GM18499 (cell line): Measurements from ENCODE around the gene SDHAF1.

Experiments used
- ATAC-seq: cut with Tn5 transposase; IDR thresholded peaks from one replicate; pipeline ENCODE4 v1.9.1; 2021; ENCODE audit warnings: moderate number of reproducible peaks; ENCODE audit not compliant: insufficient read depth, unreplicated experiment

Gene SDHAF1

DNA sequence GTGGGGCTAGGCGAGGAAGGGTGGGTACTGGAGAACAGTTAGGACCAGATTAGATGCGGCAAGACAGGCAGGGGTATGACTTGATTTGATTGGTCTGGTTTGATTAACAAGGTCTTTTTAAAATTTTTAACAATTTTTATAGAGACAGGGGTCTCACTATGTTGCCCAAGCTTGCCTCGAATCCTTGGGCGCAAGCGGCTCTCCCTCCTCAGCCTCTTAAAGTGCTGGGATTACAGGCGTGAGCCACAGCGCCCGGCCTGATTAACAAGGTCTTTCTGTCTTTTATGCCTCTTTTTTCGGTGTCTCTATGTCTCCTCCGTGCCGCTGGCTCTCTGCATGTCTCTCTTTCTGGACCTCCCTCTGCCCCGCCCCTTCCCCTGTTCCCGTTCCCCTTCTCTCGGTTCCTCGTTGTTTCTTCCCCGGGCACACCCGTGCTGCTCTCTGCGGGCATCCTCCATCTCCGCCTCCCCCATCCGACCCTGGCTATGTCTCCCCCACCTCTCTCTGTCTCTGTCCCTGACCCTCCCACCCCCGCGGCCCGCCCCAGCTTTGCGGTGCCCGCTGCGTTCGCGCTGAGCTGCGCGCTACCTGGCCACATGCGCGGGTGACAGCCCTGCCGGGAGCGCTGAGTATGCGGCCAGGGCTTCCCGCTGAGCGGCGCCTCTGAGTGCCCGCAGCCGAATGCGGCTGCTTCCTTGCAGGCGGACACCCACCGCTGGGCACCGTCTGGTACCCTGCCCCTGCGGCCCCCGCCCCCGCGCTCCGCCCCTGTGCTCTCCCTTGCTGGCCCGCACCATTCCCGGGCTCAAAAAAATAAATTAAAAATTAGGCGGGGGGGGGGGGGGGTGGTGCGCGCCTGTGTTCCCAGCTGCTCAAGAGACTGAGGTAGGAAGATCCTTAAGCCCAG lies 8.1 kb upstream of the SDHAF1 start:
- ATAC-seq: no peak

DNA sequence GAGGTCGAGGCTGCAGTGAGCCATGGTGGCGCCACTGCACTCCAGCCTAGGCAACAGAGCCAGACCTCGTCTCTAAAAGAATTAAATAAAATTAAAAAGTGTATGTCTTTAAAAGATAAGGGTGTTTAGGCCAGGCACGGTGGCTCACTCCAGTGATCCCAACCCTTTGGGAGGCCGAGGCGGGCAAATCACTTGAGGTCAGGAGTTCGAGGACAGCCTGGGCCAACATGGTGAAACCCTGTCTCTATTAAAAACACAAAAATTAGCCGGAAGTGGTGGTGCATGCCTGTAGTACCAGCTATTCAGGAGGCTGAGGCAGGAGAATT lies 7.5 kb upstream of the SDHAF1 start:
- ATAC-seq: no peak

DNA sequence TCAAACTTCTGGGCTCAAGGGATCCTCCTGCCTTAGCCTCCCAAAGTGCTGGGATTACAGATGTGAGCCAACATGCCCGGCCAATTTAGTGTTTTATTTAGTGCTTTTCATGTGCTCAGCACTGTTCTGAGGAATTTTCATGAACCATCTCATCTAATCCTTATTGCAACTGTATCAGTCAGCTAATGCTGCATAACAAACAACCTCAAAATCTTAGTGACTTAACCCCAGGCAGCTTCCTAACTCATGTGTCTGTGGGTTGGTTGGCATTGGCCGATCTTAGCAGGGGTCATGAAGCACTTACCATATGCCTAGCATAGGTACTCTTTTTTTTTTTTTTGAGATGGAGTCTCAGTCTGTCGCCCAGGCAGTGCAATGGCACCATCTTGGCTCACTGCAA lies 6.2 kb upstream of the SDHAF1 start:
- no peak for ATAC-seq

DNA sequence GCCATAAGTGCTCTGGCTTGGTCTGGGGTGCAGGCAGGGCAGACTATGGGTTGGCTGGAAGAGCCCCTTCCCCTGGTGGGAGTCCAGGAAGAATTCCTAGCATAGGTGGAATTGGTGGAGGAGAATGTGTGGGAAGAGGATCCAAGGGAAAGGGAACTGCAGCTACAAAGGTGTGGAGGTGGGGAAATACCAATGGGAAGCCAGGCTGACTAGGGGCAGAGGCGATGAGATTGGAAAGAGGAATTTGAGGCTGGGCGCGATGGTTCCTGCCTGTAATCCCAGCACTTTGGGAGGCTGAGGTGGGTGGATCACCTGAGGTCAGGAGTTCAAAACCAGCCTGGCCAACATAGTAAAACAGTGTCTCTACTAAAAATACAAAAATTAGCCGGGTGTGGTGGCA lies 4.8 kb upstream of the SDHAF1 start:
- ATAC-seq: no peak

DNA sequence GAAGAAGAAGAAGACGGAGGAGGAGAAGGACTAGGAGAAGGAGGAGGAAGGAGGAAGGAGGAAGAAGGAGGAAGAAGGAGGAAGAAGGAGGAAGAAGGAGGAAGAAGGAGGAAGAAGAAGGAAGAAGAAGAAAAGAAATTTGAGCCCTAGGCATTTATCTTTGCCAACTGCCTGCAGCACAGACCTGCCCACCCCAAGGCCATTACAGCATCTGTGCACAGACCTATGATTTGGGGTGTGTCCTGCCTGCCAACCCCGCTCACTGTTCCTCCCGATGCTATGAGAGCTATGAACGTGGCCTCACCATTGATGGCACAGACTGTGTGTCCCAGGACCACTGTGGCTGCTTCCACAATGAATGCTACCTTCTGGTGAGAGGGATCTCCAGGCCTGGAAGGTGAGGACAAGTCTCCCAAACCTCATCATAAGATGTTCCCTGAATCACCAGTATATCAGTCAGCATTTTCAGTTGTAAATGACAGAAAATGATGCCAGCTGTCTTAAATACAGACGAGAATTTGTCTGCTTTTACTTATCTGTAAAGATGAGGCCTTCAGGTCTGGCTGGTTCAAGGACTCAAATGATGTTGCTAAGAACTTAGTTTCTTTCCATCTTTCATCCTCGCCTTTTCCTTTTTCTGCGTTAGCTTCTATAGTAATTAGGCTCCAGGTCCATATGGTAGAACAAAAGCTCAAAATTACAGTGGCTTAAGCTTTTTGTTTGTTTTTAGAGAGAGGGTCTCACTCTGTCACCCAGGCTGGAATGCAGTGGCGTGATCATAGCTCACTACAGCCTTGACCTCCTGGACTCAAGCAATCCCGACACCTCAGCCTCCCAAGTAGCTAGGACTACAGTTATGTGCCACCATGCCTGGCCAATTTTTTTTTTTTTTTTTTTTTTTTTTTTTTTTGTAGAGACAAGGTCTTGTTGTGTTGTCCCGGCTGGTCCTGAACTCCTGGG lies 3.9 kb upstream of the SDHAF1 start:
- ATAC-seq: no peak

DNA sequence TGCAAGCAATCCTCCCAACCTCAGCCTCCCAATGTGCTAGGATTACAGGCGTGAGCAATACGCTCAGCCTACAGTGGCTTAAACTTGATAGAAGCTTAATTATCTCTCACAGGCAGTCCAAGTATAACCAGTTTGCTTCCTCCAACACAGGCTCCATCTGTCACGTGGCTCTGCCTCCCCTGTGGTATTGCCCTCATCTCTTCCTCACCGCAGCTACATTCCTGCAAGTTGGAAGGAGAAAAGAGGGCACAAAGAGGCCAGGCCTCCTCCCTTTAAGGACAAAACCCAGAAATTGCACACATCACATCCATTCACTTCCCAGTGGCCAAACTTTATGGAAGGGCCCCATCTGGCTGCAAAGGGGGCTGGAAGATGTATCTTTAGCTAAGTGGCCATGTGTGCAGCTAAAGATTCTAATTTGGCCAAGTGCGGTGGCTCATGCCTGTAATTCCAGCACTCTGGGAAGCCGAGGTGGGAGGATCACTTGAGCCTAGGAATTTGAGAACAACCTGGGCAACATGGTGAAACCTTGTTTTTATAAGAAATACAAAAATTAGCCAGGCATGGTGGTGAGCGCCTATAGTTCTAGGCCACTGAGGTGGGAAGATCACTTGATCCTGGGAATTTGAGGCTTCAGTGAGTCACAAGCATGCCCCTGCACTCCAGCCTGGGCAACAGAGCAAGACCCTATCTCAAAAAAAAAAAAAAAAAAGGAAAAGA lies 3.1 kb upstream of the SDHAF1 start:
- ATAC-seq: no peak

DNA sequence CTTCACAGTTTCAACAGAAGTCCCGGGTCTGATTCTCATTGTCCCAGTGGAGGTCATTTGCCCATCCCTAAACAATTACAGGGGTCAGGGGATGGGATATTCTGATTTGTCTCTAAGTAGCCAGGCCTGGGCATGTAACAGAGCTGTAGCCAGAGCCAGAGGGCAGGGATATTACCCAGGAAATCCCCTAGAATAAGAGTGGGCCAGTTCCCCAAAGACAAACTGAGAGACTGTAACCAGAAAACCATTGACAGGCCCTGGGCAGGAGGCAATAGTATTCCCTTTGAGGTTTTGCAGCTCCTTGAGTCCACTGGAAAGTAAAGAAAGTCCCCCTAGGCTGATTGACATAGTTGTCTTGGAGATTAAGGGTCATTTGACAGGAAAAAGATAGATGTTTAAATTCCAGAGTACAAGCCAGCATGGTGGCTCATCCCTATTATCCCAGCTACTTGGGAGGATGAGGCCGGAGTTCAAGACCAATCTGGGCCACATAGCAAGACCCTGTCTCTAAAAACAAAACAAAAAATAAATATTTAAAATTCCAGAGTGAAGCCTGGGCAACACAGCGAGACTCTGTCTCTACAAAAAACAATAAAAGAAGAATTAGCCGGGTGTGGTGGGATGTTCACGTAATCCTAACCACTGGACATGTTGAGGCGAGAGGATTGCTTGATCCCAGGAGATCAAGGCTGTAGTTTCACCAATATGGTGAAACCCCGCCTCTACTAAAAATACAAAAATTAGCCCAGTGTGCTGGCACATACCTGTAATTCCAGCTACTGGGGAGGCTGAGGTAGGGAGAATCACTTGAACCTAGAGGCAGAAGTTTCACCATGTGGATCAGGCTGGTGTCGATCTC lies 1.9 kb upstream of the SDHAF1 start:
- no peak for ATAC-seq

DNA sequence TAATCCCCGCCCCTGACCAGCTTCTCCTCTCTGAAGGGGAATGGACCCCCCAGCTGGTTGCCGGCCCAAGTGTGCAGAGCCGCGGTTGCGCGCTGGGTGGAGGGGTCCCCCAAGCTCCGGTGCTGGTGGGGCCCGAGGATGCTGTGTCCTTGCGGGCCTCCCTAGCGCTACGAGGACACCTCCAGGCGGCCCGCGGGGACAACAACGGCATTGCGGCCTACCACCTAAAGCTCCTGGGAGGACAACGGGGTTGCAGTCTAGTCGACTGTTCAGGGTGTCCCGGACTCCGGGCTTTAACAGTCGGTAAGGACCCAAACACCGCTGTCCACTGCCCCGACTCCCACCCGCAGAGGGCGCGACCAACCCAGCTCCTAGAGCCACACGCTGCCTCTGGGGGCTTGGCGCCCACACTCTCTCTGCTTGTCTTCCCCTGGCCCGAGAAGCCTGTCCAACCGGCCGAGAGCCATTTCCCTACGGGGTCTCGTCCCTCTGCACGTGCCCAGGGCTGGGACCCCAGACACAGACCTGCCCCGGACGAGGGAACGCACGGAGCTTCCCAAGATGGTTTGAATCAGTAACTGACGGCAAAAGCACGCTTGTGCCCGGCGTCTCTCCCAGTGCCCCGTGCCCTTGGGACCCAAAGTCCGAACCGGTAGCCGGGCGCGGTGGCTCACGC lies 927 bp upstream of the SDHAF1 start:
- ATAC-seq: no peak

DNA sequence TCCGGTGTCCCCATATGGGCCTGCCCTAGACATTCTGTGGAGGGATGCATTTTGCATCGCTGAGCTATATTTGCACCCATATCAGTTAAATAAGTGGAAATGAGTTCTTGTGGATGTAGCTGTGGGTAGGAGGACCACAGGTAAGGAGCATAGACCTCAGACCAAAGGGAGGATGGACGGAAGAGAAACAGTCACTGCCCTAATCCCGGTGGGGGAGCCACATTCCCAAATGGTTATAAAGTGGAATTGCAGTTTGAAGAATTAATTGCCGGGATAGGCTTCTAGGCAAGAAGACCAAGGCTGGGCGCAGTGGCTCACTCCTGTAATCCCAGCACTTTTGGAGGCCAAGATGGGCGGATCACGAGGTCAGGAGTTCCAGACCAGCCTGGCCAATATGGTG lies 1.8 kb downstream of the SDHAF1 start:
- ATAC-seq: no peak

DNA sequence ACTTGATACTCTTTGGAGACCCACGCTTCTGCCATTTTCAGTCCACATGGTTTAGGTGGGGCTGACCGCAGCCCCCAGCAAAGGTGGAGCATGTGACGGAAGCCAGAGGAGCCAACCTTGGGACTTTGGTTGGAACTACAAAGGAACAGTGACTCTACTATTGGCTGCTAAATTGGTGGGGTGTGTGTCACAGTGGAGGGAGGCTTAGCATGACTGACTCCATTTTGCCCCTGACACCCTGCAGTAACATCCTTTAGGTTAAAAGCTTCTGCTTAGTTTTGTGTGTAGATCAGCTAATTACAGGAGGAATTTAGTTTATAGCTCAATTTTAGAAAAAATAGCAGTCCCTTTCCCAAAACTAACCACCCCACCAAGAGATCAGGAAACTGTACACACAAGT lies 6.6 kb downstream of the SDHAF1 start:
- ATAC-seq: no peak

DNA sequence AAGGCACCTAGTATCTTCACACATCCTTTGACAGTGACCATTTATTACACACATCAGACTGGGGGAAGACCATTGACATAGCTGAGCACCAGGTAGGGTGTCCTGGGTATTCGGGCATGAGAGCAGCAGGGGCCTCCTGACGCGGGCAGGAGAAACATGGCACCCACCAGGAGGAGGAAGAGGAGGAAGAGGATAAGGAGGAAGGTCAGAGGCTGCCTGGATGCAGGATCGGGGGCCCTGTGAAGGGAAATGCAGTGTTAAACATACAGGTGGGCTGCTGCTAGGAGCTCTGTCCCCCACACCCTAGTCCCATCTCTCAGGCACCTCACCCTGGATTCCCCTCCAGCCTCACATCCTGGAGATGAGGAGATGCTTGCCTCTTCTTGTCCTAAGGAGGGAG lies 8.3 kb downstream of the SDHAF1 start:
- ATAC-seq: no peak

DNA sequence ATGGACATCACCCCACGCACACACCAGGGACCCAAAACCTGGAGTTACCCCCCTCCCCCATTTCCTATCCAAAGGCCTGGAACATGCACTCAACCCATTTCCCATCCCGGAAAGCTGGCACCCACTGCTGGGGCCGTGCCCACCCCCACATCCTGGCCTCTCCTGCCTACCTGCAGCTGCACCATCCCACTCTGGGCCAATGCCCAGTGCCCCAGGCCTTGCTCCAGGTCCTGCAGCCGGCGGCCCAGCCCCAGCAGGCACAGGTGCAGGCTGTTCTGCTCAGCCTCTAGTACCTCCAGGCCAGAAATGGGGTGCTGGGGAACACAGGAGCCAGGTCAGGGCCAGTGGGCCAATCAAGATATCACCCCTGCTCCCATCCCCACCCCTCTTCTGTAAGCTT lies 12.0 kb downstream of the SDHAF1 start:
- no peak for ATAC-seq

DNA sequence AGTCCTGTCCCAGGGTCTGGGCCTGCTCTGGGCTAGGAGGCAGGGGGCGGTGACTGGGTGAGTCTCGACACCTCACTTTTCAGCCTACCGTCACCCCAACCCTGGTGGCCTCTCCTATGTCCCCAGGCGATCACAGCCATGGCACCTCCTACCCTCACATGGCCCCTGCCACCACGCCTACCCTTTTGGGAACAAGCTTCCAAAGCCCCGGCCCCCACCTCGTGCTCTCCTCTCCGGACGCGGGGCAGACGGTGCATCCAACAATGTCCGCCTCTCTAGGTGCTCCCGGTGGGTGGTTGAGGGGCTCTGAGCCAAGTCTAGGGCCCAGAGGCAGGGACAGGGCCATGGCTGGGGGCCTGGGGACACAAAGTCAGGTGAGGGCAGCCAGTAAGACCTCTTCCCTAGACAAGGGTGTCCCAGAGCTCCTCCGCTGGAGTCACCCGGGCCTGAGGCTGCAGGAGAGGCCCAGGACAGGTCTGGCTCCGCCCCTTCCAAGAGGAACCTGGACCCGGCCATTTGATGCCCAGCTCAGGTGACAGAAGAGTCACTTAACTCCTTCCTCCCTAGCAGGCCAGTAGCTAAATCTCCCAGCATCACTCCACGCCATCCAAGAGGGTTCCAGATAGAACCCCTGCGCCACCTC lies 13.5 kb downstream of the SDHAF1 start, which contains the start of gene SYNE4:
TSS of gene SYNE4 (minus strand) at position 478 of the 643 bp plus-strand sequence. CDS start at position 346, 132 bp downstream.
- no peak for ATAC-seq

DNA sequence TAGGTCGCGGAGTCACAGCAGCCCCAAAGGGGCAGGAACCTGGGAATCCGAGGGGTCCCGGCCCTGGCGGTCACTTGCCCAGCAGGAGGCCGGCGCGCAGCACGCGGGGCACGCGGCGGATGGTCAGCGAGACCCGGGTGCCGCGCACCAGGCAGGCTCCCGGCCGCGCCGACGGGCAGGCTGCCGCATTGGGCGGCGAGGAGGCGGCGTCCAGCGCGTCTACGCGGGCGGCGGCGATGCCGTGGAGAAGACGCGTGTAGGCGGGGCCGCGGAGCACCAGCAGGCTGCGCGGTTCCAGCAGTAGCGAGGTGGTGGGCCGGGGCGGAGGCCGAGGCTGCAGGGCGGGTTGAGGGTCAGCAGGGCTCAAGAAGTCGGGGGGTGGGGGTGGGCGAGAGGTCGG lies 14.2 kb downstream of the SDHAF1 start:
- no peak for ATAC-seq

DNA sequence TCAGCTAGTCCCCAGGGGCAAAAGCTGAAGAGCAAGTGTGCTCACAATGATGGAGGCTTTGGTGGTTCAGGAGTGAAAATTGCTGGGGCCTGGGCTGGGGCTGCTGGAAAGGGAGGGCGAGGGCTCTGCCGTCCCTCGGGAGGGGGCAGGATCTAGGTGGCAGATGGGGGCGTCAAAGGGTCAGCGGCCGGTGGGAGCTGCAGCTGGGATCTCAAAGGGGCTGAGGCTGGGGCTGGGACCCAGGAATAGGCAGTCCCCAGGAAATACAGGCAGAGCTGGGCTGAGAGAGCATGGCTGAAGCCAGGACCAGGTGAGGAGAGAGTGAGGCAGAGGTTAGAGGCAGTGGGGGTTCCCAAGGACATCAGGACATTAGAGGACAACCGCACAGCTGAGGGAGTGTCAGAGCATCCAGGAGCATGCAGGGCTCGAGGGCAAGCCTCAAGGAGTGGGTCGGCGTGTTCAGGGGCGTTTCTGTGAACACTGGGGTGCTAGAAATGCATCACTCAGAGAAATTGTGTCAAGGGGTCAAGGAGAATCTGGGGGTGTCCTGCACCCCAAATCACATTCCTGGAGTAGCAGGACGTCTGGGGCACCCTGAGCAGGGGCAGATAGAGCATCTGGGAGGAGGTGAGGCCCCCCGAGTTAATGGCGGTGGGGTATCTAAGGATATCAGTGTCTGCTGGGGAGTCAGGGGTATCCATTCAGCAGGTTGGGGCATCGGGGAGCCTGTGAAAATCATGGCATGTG lies 14.8 kb downstream of the SDHAF1 start:
- ATAC-seq: no peak

DNA sequence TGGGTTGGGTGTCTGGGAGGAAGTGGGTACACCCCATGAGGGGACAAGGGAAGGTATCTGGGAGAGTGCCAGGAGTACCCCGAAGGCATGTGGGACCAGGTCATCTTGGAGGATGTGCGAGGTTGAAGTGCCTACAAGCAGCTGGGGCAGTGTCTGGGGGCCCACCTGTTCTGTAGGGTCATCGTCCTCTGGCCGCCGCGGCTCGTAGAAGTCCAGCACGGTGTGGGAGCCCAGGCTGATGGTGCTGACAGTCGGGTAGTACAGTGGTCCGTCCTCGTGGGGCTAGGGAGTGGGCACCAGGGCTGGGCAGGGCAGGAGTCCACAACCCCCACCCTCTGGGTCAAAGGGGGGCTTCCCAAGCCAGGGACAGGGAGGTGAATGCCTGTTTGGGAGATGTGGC lies 15.4 kb downstream of the SDHAF1 start:
- ATAC-seq: no peak

DNA sequence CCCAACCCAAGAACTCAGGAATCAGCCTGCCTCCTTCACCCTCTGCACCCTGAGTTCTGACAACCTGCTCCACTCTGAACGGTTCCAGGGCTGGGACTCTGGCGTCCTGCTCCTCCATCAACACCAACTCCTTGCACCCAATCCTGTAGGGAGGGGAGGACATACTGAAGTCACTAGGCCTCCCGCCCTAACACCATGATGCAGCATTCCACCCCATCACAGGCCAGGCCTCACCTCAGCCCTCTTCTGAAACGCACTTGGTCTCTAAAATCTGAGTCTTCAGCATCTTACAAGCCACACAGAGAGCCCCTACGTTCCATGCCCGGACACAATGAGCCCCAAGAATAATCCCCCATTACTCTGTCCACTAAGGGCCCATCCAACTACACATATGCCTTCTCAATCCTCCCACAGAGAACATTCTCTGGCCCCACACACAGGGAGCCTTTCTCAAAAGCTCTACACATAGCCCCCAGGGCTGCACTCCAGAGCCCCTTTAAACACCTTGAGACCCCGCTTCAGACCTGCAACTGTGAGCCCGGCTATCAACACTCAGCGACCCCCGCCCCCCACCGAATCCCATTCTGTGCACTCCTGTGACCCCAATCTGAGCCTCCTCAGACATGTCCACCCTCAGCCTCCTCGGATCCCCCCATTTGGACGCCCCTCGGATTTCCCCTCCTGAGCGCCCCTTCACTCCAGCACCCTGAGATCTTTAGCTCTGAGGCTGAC lies 18.5 kb downstream of the SDHAF1 start:
- ATAC-seq: no peak
